Ishikawa (cell line): ENCODE measurements around the gene EEFSEC.

Source experiments
- CREB1 ChIP-seq: IDR thresholded peaks from 2 replicates; pipeline ENCODE4 v1.6.1; 2012; ENCODE audit warnings: low read depth
- EGR1 ChIP-seq: IDR thresholded peaks from 2 replicates; pipeline ENCODE4 v1.6.1; 2012
- EP300 ChIP-seq: IDR thresholded peaks from 2 replicates; pipeline ENCODE4 v1.6.1; 2012; ENCODE audit warnings: borderline replicate concordance
- FOXM1 ChIP-seq: IDR thresholded peaks from 2 replicates; pipeline ENCODE4 v1.6.1; 2012; ENCODE audit warnings: low read depth, borderline replicate concordance
- ZBTB7A ChIP-seq: IDR thresholded peaks from 2 replicates; pipeline ENCODE4 v1.6.1; 2012; ENCODE audit warnings: low read depth
- TF ChIP-seq, protein P1 (sequence below): IDR thresholded peaks from 2 replicates; pipeline ENCODE4 v1.6.1; 2012; ENCODE audit warnings: low read depth, mild to moderate bottlenecking
- TF ChIP-seq, protein P2 (sequence below): IDR thresholded peaks from 2 replicates; pipeline ENCODE4 v1.6.1; 2012

DNA sequence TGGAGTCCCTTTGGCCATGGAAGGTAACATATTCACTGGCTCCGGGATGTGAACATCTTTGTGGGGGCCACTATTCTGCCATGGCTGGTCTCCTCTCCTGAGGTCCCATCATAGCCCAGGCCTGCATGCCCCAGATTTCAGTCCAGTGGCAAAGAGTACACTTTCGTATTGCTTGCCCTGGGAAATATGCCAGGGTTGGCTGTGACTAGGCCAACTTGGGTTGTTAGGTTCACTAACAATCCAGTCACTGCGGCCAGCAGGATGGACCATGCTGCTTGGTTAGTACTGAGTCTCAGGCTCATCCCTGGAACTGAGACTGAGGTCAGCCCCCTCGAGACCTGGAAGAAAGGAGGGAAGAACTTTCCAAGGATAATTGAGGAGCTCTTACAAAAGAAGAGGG, 9.8 kb upstream of the EEFSEC start:
- TF ChIP-seq ZBTB7A (no peak), CREB1 (no peak), EP300 (no peak), FOXM1 (no peak), EGR1 (no peak)
- TF ChIP-seq, protein P1, sequence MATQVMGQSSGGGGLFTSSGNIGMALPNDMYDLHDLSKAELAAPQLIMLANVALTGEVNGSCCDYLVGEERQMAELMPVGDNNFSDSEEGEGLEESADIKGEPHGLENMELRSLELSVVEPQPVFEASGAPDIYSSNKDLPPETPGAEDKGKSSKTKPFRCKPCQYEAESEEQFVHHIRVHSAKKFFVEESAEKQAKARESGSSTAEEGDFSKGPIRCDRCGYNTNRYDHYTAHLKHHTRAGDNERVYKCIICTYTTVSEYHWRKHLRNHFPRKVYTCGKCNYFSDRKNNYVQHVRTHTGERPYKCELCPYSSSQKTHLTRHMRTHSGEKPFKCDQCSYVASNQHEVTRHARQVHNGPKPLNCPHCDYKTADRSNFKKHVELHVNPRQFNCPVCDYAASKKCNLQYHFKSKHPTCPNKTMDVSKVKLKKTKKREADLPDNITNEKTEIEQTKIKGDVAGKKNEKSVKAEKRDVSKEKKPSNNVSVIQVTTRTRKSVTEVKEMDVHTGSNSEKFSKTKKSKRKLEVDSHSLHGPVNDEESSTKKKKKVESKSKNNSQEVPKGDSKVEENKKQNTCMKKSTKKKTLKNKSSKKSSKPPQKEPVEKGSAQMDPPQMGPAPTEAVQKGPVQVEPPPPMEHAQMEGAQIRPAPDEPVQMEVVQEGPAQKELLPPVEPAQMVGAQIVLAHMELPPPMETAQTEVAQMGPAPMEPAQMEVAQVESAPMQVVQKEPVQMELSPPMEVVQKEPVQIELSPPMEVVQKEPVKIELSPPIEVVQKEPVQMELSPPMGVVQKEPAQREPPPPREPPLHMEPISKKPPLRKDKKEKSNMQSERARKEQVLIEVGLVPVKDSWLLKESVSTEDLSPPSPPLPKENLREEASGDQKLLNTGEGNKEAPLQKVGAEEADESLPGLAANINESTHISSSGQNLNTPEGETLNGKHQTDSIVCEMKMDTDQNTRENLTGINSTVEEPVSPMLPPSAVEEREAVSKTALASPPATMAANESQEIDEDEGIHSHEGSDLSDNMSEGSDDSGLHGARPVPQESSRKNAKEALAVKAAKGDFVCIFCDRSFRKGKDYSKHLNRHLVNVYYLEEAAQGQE, result no peak
- TF ChIP-seq, protein P2, sequence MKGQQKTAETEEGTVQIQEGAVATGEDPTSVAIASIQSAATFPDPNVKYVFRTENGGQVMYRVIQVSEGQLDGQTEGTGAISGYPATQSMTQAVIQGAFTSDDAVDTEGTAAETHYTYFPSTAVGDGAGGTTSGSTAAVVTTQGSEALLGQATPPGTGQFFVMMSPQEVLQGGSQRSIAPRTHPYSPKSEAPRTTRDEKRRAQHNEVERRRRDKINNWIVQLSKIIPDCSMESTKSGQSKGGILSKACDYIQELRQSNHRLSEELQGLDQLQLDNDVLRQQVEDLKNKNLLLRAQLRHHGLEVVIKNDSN, result no peak
